ENCODE results near the gene PERM1. TPM values are rescaled to one million over a fixed set of nuclear protein-coding genes. Genes with fewer than 3 reads are reported as not detected.
"Not testable (repeated sequence)": the region's sequence is repeated elsewhere in the genome, so short reads cannot be mapped to it uniquely, and the experiment has no call there.

Gene PERM1
- total RNA-seq, 4 donors from 2014 or later: 0.22 TPM; not detected in 3

DNA sequence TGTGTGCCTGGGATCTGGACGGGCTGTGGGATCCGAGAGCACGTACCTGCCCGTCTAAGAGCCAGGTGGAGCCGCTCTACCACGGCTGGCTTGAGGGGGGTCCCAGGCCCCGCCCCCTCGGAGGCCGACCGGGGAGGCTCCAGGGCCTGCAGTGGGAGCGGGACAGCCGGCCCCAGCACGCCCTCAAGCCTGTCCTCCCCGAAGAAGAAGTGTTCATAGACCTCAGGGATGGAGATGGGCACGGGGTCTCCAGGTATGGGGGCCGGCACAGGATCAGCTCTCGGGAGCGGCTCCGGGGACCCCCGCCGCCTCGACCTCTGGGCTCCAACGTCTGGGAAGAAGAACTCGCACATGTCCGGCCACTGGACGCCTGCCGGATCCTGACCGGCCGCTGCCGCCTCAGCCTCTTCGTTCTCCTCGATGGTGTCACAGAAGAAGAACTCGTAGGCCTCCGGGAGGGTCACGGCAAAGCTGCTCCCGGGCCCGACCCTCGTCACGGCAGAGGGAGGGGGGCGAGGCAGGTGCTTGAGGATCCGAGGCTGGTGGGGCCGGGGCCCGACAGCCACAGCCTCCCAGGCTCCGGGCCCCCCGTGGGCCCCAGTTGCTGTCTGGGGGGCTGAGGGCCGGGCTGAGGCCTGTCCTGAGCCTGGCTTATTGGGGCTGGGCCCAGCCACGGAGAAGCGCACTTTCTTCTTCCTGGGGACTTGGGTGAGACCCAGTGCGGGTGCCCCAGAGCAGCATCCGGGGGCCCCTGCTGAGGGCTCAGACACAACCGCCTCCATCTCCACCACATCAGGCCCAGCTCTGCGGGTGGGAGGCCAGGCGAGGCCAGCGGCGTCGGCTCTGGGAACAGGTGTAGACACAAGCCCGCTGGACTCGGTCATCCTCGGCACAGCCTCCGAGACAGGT lies 2.8 kb downstream of the PERM1 start:
- DNase-seq: no peak
- intact Hi-C loops (cut with DNase I): loop anchor here (10.0 kb wide), 1 partner anchor 316 kb away; no protein-coding TSS in a partner anchor
- WGBS, 2 donors: 91 to 93% methylated on average over 16 to 36 of the region's 60 CpGs

GRCh38 chr1:978069-978834 lies 3.6 kb downstream of the PERM1 start:
- no peak for DNase-seq

More for the DNA sequence above, 2.8 kb downstream of the PERM1 start:
- no peaks in the 10 kb centered on the region for H3K27me3 ChIP-seq
- TF ChIP-seq POLR2A (IDR thresholded peaks at IDR 0.05): no peak
- TF ChIP-seq, protein P1, sequence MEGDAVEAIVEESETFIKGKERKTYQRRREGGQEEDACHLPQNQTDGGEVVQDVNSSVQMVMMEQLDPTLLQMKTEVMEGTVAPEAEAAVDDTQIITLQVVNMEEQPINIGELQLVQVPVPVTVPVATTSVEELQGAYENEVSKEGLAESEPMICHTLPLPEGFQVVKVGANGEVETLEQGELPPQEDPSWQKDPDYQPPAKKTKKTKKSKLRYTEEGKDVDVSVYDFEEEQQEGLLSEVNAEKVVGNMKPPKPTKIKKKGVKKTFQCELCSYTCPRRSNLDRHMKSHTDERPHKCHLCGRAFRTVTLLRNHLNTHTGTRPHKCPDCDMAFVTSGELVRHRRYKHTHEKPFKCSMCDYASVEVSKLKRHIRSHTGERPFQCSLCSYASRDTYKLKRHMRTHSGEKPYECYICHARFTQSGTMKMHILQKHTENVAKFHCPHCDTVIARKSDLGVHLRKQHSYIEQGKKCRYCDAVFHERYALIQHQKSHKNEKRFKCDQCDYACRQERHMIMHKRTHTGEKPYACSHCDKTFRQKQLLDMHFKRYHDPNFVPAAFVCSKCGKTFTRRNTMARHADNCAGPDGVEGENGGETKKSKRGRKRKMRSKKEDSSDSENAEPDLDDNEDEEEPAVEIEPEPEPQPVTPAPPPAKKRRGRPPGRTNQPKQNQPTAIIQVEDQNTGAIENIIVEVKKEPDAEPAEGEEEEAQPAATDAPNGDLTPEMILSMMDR (IDR thresholded peaks at IDR 0.05): no peak
- H3K27ac ChIP-seq: no peak overlapping the region
- no peaks in the 10 kb centered on the region for H3K9me3 ChIP-seq
- no peak overlapping the region for H3K4me3 ChIP-seq (replicated peaks in 1 of 3)
- no peaks in the 10 kb centered on the region for H3K36me3 ChIP-seq
- H3K4me1 ChIP-seq: peaks cover 0 to 9% of the 10 kb centered on the region in 2 donors

DNA sequence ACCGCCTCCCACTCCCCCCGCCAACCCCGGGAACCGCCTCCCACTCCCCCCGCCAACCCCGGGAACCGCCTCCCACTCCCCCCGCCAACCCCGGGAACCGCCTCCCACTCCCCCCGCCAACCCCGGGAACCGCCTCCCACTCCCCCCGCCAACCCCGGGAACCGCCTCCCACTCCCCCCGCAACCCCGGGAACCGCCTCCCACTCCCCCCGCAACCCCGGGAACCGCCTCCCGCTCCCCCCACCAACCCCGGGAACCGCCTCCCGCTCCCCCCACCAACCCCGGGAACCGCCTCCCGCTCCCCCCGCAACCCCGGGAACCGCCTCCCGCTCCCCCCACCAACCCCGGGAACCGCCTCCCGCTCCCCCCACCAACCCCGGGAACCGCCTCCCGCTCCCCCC lies 5.1 kb downstream of the PERM1 start:
- H3K4me3 ChIP-seq (replicated peaks in 1 of 3); H3K27me3 ChIP-seq; H3K9me3 ChIP-seq; H3K36me3 ChIP-seq; H3K27ac ChIP-seq; DNase-seq: not testable (repeated sequence)
- intact Hi-C loops (cut with DNase I): loop anchor here (10.0 kb wide), 1 partner anchor 318 kb away; no protein-coding TSS in a partner anchor
- H3K4me1 ChIP-seq: peaks cover 5 to 20% of the 10 kb centered on the region in 2 donors
- no CpG with 5 or more reads among the region's 39 CpGs for WGBS, 2 donors

More at GRCh38 chr1:978069-978834, 3.6 kb downstream of the PERM1 start:
- Histone ChIP-seq H3K4me3 (replicated peaks in 1 of 3) (no peak overlapping the region), H3K4me1 (peaks cover 4 to 14% of the 10 kb centered on the region in 2 donors), H3K27me3 (no peaks in the 10 kb centered on the region), H3K36me3 (no peaks in the 10 kb centered on the region), H3K9me3 (no peaks in the 10 kb centered on the region), H3K27ac (no peak overlapping the region)
- 86 to 90% methylated on average over 21 of the region's 44 CpGs for WGBS, 2 donors
- no peak for TF ChIP-seq POLR2A (IDR thresholded peaks at IDR 0.05)
- TF ChIP-seq, protein P1 (IDR thresholded peaks at IDR 0.05): no peak
- intact Hi-C loops (cut with DNase I): loop anchor here (10.0 kb wide), 1 partner anchor 317 kb away; no protein-coding TSS in a partner anchor

- intact Hi-C loops (cut with DNase I): loop anchor here (10.0 kb wide), 1 partner anchor 319 kb away; no protein-coding TSS in a partner anchor
- Histone ChIP-seq H3K27ac (no peak overlapping the region), H3K36me3 (no peaks in the 10 kb centered on the region), H3K27me3 (peaks cover 4% of the 10 kb centered on the region), H3K4me1 (peaks cover 5 to 20% of the 10 kb centered on the region in 2 donors), H3K4me3 (replicated peaks in 1 of 3) (no peak overlapping the region), H3K9me3 (no peaks in the 10 kb centered on the region)
- WGBS, 2 donors: 4 to 5% methylated on average over 11 to 22 of the region's 40 CpGs
- peak; percentile 71 to 73 for DNase-seq
- TF ChIP-seq POLR2A (IDR thresholded peaks at IDR 0.05): no peak
- TF ChIP-seq, protein P1 (IDR thresholded peaks at IDR 0.05): peak in 5 of 6 experiments; percentile 32 to 74 (median 54)
These were observed 5.8 kb downstream of the PERM1 start for GRCh38 chr1:975896-976683.

DNA sequence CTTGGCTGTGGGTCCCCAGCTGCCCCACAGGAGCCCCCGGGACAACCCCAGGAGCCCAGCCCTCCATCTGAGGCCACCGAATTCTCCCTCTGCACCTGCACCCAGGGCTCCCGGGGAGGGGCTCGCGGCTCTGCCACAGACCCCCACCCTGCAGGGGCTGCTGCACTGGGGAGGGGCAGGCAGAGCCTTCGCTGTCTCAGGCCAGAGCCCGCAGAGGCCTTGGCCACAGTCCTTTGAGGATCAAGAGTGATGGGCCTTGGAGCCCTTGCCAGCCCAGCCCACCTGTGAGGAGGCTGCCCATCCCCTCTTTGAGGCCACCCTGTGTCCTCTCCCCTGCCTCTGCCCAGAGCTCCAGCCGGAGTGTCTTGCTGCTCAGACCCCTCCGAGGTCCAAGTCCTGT lies 6.5 kb downstream of the PERM1 start:
- Histone ChIP-seq H3K9me3 (no peaks in the 10 kb centered on the region), H3K27me3 (peaks cover 6% of the 10 kb centered on the region), H3K36me3 (no peaks in the 10 kb centered on the region), H3K4me3 (replicated peaks in 1 of 3) (no peak overlapping the region), H3K27ac (no peak overlapping the region), H3K4me1 (peaks cover 5 to 20% of the 10 kb centered on the region in 2 donors)
- TF ChIP-seq, protein P1 (IDR thresholded peaks at IDR 0.05): no peak
- no peak for TF ChIP-seq POLR2A (IDR thresholded peaks at IDR 0.05)
- no peak for DNase-seq
- intact Hi-C loops (cut with DNase I): loop anchor here (10.0 kb wide), 1 partner anchor 319 kb away; no protein-coding TSS in a partner anchor
- WGBS, 2 donors: 75 to 81% methylated on average over 2 of the region's 9 CpGs

All from thyroid gland (tissue), 4 donors.